SK-N-SH (cell line): ENCODE results near the gene ABHD17B. TPM values are rescaled to one million over a fixed set of nuclear protein-coding genes. Genes with fewer than 3 reads are reported as not detected.
A peak's percentile ranks its signal among the peaks of the same experiment; 100 is the strongest.

Experiments
- CTCF ChIA-PET: fragments of 300-600, 350-600 bp; formaldehyde crosslinking; extraction: SDS; loops from one replicate; lab custom pipeline; 2021; lab: Yijun Ruan, JAX
- POLR2A ChIA-PET: fragments of 350-600 bp; sonication (Branson Sonifier 250); formaldehyde crosslinking; extraction: SDS; loops from one replicate; lab custom pipeline; 2020; ENCODE audit warnings: antibody characterized with exemption, inconsistent platforms; lab: Yijun Ruan, JAX
- DNase-seq: peaks from one replicate; pipeline ENCODE4 v3.0.0; 2012
- H2AFZ ChIP-seq: fragments of 200-600 bp; sonication (generic); 2 replicates; pipeline ENCODE4 v1.8.1; 2016; ENCODE audit warnings: antibody characterized with exemption, mild to moderate bottlenecking, low read depth
- H3F3A ChIP-seq: fragments of 200-600 bp; sonication (generic); replicated peaks from 2 replicates; pipeline ENCODE3; 2016; ENCODE audit warnings: antibody characterized with exemption, mild to moderate bottlenecking; ENCODE audit not compliant: insufficient read depth
- H3K27ac ChIP-seq, 2 experiments: fragments of 200-500 bp in 1 of 2; fragments of 200-600 bp in 1 of 2; sonication (Bioruptor generic) in 1 of 2; sonication (generic), shearing (Covaris generic) in 1 of 2; 2 replicates each; pipeline versions ENCODE4 v1.5.1 to v1.6.1; 2014 to 2016; ENCODE audit warnings: low read depth in 2 of 2, inconsistent platforms in 1 of 2, low read length in 1 of 2, mild to moderate bottlenecking in 1 of 2, mixed read lengths in 1 of 2
- H3K27me3 ChIP-seq: fragments of 200-600 bp; sonication (generic), shearing (Covaris generic); 2 replicates; pipeline ENCODE4 v1.6.1; 2016; ENCODE audit warnings: mixed run types; ENCODE audit not compliant: insufficient read depth
- H3K36me3 ChIP-seq, 2 experiments: fragments of 200-500 bp in 1 of 2; fragments of 200-600 bp in 1 of 2; sonication (Bioruptor generic) in 1 of 2; sonication (generic) in 1 of 2; replicated peaks in 1 of 2; 2 replicates each; pipeline versions ENCODE3 to v1.5.1; 2014 to 2016; ENCODE audit warnings: low read length in 1 of 2, mild to moderate bottlenecking in 1 of 2; ENCODE audit not compliant: insufficient read depth in 2 of 2, control insufficient read depth in 1 of 2
- H3K4me1 ChIP-seq, 2 experiments: fragments of 200-500 bp in 1 of 2; fragments of 200-600 bp in 1 of 2; sonication (Bioruptor generic) in 1 of 2; sonication (generic), shearing (Covaris generic) in 1 of 2; 2 replicates each; pipeline versions ENCODE4 v1.5.1 to v1.6.1; 2014 to 2016; ENCODE audit warnings: low read depth in 1 of 2, low read length in 1 of 2, mixed run types in 1 of 2; ENCODE audit not compliant: insufficient read depth in 2 of 2, control insufficient read depth in 1 of 2
- H3K4me2 ChIP-seq: fragments of 200-600 bp; sonication (generic), shearing (Covaris generic); 2 replicates; pipeline ENCODE4 v1.6.1; 2017; ENCODE audit warnings: mixed run types
- H3K4me3 ChIP-seq, 2 experiments: fragments of 200-500 bp in 1 of 2; fragments of 200-600 bp in 1 of 2; sonication (Bioruptor generic) in 1 of 2; sonication (generic), shearing (Covaris generic) in 1 of 2; 2 replicates each; pipeline versions ENCODE4 v1.5.1 to v1.8.1; 2014 to 2016; ENCODE audit warnings: low read depth in 2 of 2, inconsistent platforms in 1 of 2, low read length in 1 of 2, mild to moderate bottlenecking in 1 of 2, mixed read lengths in 1 of 2, moderate library complexity in 1 of 2
- H3K79me2 ChIP-seq: fragments of 200-600 bp; sonication (generic); 2 replicates; pipeline ENCODE4 v1.8.1; 2017; ENCODE audit warnings: mild to moderate bottlenecking; ENCODE audit not compliant: insufficient read depth
- H3K9ac ChIP-seq: fragments of 200-600 bp; sonication (generic); 2 replicates; pipeline ENCODE4 v1.6.1; 2017; ENCODE audit warnings: mixed run types
- H3K9me2 ChIP-seq: fragments of 200-600 bp; sonication (generic); 2 replicates; pipeline ENCODE4 v1.6.1; 2017; ENCODE audit warnings: mixed run types
- H3K9me3 ChIP-seq: fragments of 200-600 bp; sonication (generic); 2 replicates; pipeline ENCODE4 v1.6.1; 2017; ENCODE audit warnings: mixed run types, mild to moderate bottlenecking, moderate library complexity
- H4K20me1 ChIP-seq: fragments of 200-600 bp; sonication (generic); 2 replicates; pipeline ENCODE4 v1.6.1; 2017; ENCODE audit warnings: mild to moderate bottlenecking, mixed run types; ENCODE audit not compliant: insufficient read depth
- ELF1 ChIP-seq: IDR thresholded peaks from 2 replicates; pipeline ENCODE4 v1.4.0; 2012
- EZH2phosphoT487 ChIP-seq: fragments of 200-600 bp; sonication (generic); IDR thresholded peaks from 2 replicates; pipeline ENCODE4 v1.6.1; 2017; ENCODE audit warnings: low read depth, mixed run types, mild to moderate bottlenecking, antibody characterized with exemption, moderate library complexity, borderline replicate concordance
- FOXJ3 ChIP-seq: sonication (generic); formaldehyde crosslinking; IDR thresholded peaks from 2 replicates; pipeline ENCODE4 v1.5.1; 2020; ENCODE audit warnings: mild to moderate bottlenecking, missing genetic modification reagents
- GABPA ChIP-seq: IDR thresholded peaks from 2 replicates; pipeline ENCODE4 v1.4.0; 2012; ENCODE audit warnings: low read depth, mild to moderate bottlenecking
- NRF1 ChIP-seq: IDR thresholded peaks from 2 replicates; pipeline ENCODE4 v1.6.1; 2012; ENCODE audit warnings: low read depth, mild to moderate bottlenecking, low read length
- PBX3 ChIP-seq: IDR thresholded peaks from 2 replicates; pipeline ENCODE4; 2012
- POLR2AphosphoS5 ChIP-seq: IDR thresholded peaks from 2 replicates; pipeline ENCODE4 v1.6.1; 2012; ENCODE audit warnings: low read depth, low read length
- RAD21 ChIP-seq: IDR thresholded peaks from 2 replicates; pipeline ENCODE4 v1.6.1; 2012; ENCODE audit warnings: mild to moderate bottlenecking, low read length
- TAF1 ChIP-seq: IDR thresholded peaks from 2 replicates; pipeline ENCODE4 v1.6.1; 2012; ENCODE audit warnings: low read depth, mild to moderate bottlenecking, low read length, moderate library complexity, borderline replicate concordance
- TEAD4 ChIP-seq: IDR thresholded peaks from 2 replicates; pipeline ENCODE4 v1.4.0; 2012; ENCODE audit warnings: mild to moderate bottlenecking, borderline replicate concordance; ENCODE audit not compliant: insufficient read depth
- YY1 ChIP-seq: IDR thresholded peaks from 2 replicates; pipeline ENCODE4 v1.4.0; 2012; ENCODE audit warnings: low read depth, mild to moderate bottlenecking
- WGBS: methylation state at CpG from one replicate; pipeline ENCODE4 v1.1.6; 2017; ENCODE audit warnings: low lambda C conversion rate; 5-methylcytosine and 5-hydroxymethylcytosine counted together
- polyA plus RNA-seq, 3 experiments: library from polyadenylated mRNA; depleted of rRNA; stranded (reverse); fragments of >200 nt; gene quantifications; 2 replicates each; pipeline ENCODE4 v1.2.3, GENCODE V29; 2012
- TF ChIP-seq, protein P1 (sequence below): IDR thresholded peaks from 2 replicates; pipeline ENCODE4 v1.4.0; 2012; ENCODE audit warnings: low read depth

ABHD17B gene
- polyA plus RNA-seq, 1 of the 3 experiments (the other 2 are of a cell fraction): 7.3 TPM

DNA sequence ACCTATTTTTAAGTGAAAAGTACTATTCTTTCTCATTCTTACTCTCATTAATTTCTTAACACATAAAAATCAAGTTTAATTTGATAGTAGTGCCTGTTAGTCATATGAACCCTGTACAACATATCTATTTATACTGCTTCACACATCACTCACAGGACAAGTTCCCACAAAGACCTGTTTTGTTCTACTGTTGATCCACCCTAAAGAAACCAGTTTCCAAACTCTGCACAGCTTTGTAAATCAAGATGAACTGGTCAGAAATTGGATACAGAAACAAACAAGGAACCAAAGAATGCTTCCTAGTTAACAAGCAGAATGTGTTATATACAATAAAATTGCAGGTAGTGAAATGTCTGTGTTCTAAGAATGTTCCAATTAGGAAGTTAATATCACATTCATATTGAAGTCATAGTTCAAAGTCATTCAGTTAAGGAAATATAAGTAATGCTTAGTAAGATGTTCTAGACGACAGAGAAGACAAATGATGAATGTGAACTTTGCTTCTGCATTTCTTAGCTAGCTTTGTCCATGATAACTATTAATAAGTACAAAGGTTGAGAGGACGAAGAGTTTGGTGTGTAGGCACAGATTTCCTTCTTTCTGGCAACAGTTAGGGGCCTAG is 33.9 kb upstream of the ABHD17B start:
- ChIA-PET CTCF (no interaction called here), POLR2A (no interaction called here)
- Histone ChIP-seq H4K20me1 (peaks cover 8% of the 10 kb centered on the region), H2AFZ (no peak overlapping the region), H3K9ac (no peak overlapping the region), H3K4me3 (no peak overlapping the region), H3K27ac (no peak overlapping the region), H3K9me3 (no peaks in the 10 kb centered on the region), H3K79me2 (peaks cover 21% of the 10 kb centered on the region; the same call in 1 of the 2 replicates), H3K27me3 (no peaks in the 10 kb centered on the region), H3K9me2 (no peaks in the 10 kb centered on the region; the same call in 1 of the 2 replicates), H3F3A (peaks cover 5% of the 10 kb centered on the region), H3K4me1 (peaks cover 0 to 4% of the 10 kb centered on the region in 2 experiments; a peak in 2 of 4 replicates), H3K4me2 (no peak overlapping the region), H3K36me3 (peaks cover 12 to 26% of the 10 kb centered on the region in 2 experiments)
- DNase-seq: no peak
- TF ChIP-seq EZH2phosphoT487 (no peak), RAD21 (no peak), POLR2AphosphoS5 (no peak), NRF1 (no peak), FOXJ3 (CRISPR knock-in tag) (no peak), TEAD4 (no peak), ELF1 (no peak), GABPA (no peak), TAF1 (no peak)
- TF ChIP-seq, protein P1, sequence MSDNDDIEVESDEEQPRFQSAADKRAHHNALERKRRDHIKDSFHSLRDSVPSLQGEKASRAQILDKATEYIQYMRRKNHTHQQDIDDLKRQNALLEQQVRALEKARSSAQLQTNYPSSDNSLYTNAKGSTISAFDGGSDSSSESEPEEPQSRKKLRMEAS: no peak
- WGBS: 83% methylated on average over 2 of the region's 2 CpGs

DNA sequence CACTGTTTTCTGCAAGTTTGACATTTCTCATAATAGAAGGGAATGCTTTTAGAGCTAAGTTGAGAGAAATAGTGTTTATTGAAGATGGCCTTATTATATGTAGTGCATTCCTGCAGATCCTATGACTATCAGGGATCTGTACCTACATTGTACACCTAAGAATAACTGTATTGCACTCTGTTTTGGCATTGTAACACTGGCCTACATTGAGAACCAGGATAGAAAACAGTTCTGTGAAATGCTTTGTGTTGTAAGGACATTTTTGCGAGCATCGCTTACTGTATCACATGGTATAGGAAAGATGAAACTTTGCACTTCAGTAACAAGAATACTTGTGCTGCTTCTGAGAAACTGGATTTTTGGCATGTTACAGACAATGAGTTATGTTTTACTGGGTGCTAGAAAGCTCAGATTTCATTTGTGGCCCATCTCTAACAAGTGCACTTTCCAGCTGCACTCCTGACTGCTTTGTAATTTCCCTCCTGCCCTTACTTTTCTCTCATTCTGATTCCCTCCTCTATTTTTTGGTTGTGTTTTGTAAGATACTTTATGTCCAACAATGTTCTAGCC is 31.1 kb upstream of the ABHD17B start:
- Histone ChIP-seq H3K4me3 (no peak overlapping the region), H2AFZ (no peak overlapping the region), H4K20me1 (peaks cover 8% of the 10 kb centered on the region), H3K4me2 (no peak overlapping the region), H3K27me3 (no peaks in the 10 kb centered on the region), H3K27ac (no peak overlapping the region), H3K79me2 (peaks cover 37% of the 10 kb centered on the region; the same call in 1 of the 2 replicates), H3K9ac (no peak overlapping the region), H3K9me3 (no peaks in the 10 kb centered on the region), H3K9me2 (no peaks in the 10 kb centered on the region), H3F3A (peaks cover 5% of the 10 kb centered on the region)
- no peak for DNase-seq
- ChIA-PET CTCF (interaction anchor here (0.6 kb wide), 1 partner anchor 189 kb away, joined by 3 read pairs; no protein-coding TSS in a partner anchor), POLR2A (no interaction called here)
- 100% methylated on average over 2 of the region's 2 CpGs for WGBS
- TF ChIP-seq GABPA: no peak
- TF ChIP-seq YY1: no peak
- no peak for TF ChIP-seq EZH2phosphoT487
- 0 out of 2 replicates have a peak, but pooled peaks have one; percentile 15 for TF ChIP-seq PBX3
- TF ChIP-seq, all 33 proteins: peak for 1
- Histone ChIP-seq H3K36me3 (peaks cover 0 to 4% of the 10 kb centered on the region in 2 experiments), H3K4me1 (peaks cover 0 to 4% of the 10 kb centered on the region in 2 experiments; a peak in 2 of 4 replicates)
